Lower lobe of right lung (tissue), 2 donors: ENCODE measurements around the gene ZNF598. TPM values are rescaled to one million over a fixed set of nuclear protein-coding genes. Genes with fewer than 3 reads are reported as not detected.
A peak's percentile ranks its signal among the peaks of the same experiment; 100 is the strongest.
"Not testable (repeated sequence)": the region's sequence is repeated elsewhere in the genome, so short reads cannot be mapped to it uniquely, and the experiment has no call there.

Experiments
- ATAC-seq, 2 donors: fragments of 200-7000 bp; cut with Tn5 transposase; one replicate each; pipeline ENCODE4 v1.9.1; 2020 to 2022; ENCODE audit warnings: mild to moderate bottlenecking in 2 of 2, moderate library complexity in 2 of 2
- DNase-seq: peaks from one replicate; pipeline ENCODE4 v3.0.0-alpha.2; 2020
- H3K27ac ChIP-seq: fragments of 200-600 bp; one replicate; pipeline ENCODE4 v1.8.0; 2022
- H3K27me3 ChIP-seq: fragments of 200-600 bp; one replicate; pipeline ENCODE4 v1.8.0; 2022; ENCODE audit warnings: low read depth
- H3K36me3 ChIP-seq: fragments of 200-600 bp; one replicate; pipeline ENCODE4 v1.8.0; 2022; ENCODE audit warnings: mild to moderate bottlenecking
- H3K4me1 ChIP-seq: fragments of 200-600 bp; one replicate; pipeline ENCODE4 v1.8.0; 2022
- H3K4me3 ChIP-seq: fragments of 200-600 bp; one replicate; pipeline ENCODE4 v1.8.0; 2022; ENCODE audit warnings: mild to moderate bottlenecking
- H3K9me3 ChIP-seq: fragments of 200-600 bp; one replicate; pipeline ENCODE4 v1.8.0; 2022
- CTCF ChIP-seq: fragments of 200-600 bp; IDR thresholded peaks from one replicate; pipeline ENCODE4 v1.8.0; 2022; ENCODE audit warnings: antibody characterized with exemption, mild to moderate bottlenecking
- intact Hi-C: fragments of 100-400 bp; cut with DNase I; formaldehyde crosslinking; loops from one replicate; pipeline ENCODE4 v1.11.0; 2022
- total RNA-seq: library from RNA; stranded (reverse); fragmentation: NEBNext Ultra II Directional; extraction: Animal tissue kit (Norgen Biotek cat#: 25700); gene quantifications from one replicate; pipeline ENCODE4 v1.2.1, GENCODE V29; 2021
- donor health status: DM: no; HTN: yes; CAD: no; lungs with severe emphysema.

ZNF598 gene
- total RNA-seq, 1 donor from 2014 or later = 27.2 TPM

- peaks cover 26% of the 10 kb centered on the region for H3K36me3 ChIP-seq
- peak; percentile 95 for DNase-seq
- no peaks in the 10 kb centered on the region for H3K27me3 ChIP-seq
- ATAC-seq = peak; percentile 96 to 97
- no peaks in the 10 kb centered on the region for H3K9me3 ChIP-seq
- peak within 1 kb of the TSS; percentile 92 for H3K27ac ChIP-seq
- peak; percentile 81 for TF ChIP-seq CTCF
- intact Hi-C loops = no loop called here
- H3K4me3 ChIP-seq = peak within 1 kb of the TSS; percentile 96
- peaks cover 35% of the 10 kb centered on the region for H3K4me1 ChIP-seq
These were observed 50.2 kb downstream of the ZNF598 start, which contains the start of gene NDUFB10 for GRCh38 chr16:1959269-1960039. TSS of gene NDUFB10 (plus strand) at chr16:1959538. CDS start at chr16:1959625, 87 bp downstream.

GRCh38 chr16:1958715-1959268 is 50.8 kb downstream of the ZNF598 start:
- peak; percentile 4 to 18 for ATAC-seq
- intact Hi-C loops = no loop called here
- H3K4me3 ChIP-seq = peak overlapping the region; percentile 96

GRCh38 chr16:1958143-1958491 is 51.5 kb downstream of the ZNF598 start:
- H3K4me1 ChIP-seq = peaks cover 25% of the 10 kb centered on the region
- H3K27me3 ChIP-seq, intact Hi-C loops, H3K9me3 ChIP-seq, ATAC-seq, H3K27ac ChIP-seq, H3K4me3 ChIP-seq: not testable (repeated sequence)
- H3K36me3 ChIP-seq = peaks cover 22% of the 10 kb centered on the region
- peak; percentile 42 for DNase-seq

More at GRCh38 chr16:1958715-1959268, 50.8 kb downstream of the ZNF598 start:
- TF ChIP-seq CTCF = no peak
- H3K9me3 ChIP-seq = no peaks in the 10 kb centered on the region
- peak; percentile 56 for DNase-seq
- peaks cover 26% of the 10 kb centered on the region for H3K36me3 ChIP-seq
- H3K27me3 ChIP-seq = no peaks in the 10 kb centered on the region
- peak overlapping the region; percentile 92 for H3K27ac ChIP-seq
- H3K4me1 ChIP-seq = peaks cover 32% of the 10 kb centered on the region

GRCh38 chr16:1957434-1958142 is 52.0 kb downstream of the ZNF598 start:
- Histone ChIP-seq H3K4me1 (peaks cover 21% of the 10 kb centered on the region), H3K36me3 (peaks cover 17% of the 10 kb centered on the region)
- intact Hi-C loops, H3K9me3 ChIP-seq, H3K27me3 ChIP-seq, DNase-seq, H3K27ac ChIP-seq, H3K4me3 ChIP-seq, ATAC-seq: not testable (repeated sequence)

- ATAC-seq (peak in 1 of 2 donors; percentile 11), DNase-seq (peak; percentile 43)
- intact Hi-C loops = no loop called here
- no peaks in the 10 kb centered on the region for H3K9me3 ChIP-seq
- no peak for TF ChIP-seq CTCF
- H3K36me3 ChIP-seq = no peaks in the 10 kb centered on the region
- no peak overlapping the region for H3K27ac ChIP-seq
- no peak overlapping the region for H3K4me3 ChIP-seq
- H3K27me3 ChIP-seq = no peaks in the 10 kb centered on the region
- H3K4me1 ChIP-seq = peaks cover 1% of the 10 kb centered on the region
These were observed 55.9 kb downstream of the ZNF598 start for GRCh38 chr16:1953734-1954133.

- no peak overlapping the region for H3K27ac ChIP-seq
- intact Hi-C loops = no loop called here
These were observed 59.1 kb downstream of the ZNF598 start for GRCh38 chr16:1950559-1950958.

More at GRCh38 chr16:1950559-1950958, 59.1 kb downstream of the ZNF598 start:
- ATAC-seq (no peak), DNase-seq (peak; percentile 20)
- Histone ChIP-seq H3K36me3 (no peaks in the 10 kb centered on the region), H3K4me1 (no peaks in the 10 kb centered on the region), H3K27me3 (no peaks in the 10 kb centered on the region), H3K9me3 (no peaks in the 10 kb centered on the region), H3K4me3 (no peak overlapping the region)
- no peak for TF ChIP-seq CTCF
